ENCODE measurements around the gene CD8A. TPM values are rescaled to one million over a fixed set of nuclear protein-coding genes. Genes with fewer than 3 reads are reported as not detected.
"Not testable (repeated sequence)": the region's sequence is repeated elsewhere in the genome, so short reads cannot be mapped to it uniquely, and the experiment has no call there.

CD8A gene
- total RNA-seq, 8 experiments from 2014 or later = 0.18 to 1.9 (median 0.60) TPM; not detected in 1

GRCh38 chr2:86764661-86765309 is 25.9 kb downstream of the CD8A start:
- no peaks in the 10 kb centered on the region for H3K4me1 ChIP-seq (replicated peaks in 1 of 2)
- ATAC-seq (replicated peaks in 6 of 8) = peak; percentile 68 to 98 (median 83)
- H3K27ac ChIP-seq = no peak overlapping the region
- in situ Hi-C loops (cut with MboI; ENCODE audit: low pct_unique_long_range_greater_than_20kb in 2 of 9, low sequenced_read_pairs in 9 of 9, unreplicated experiment in 9 of 9) = no loop called here
- H3K4me3 ChIP-seq = no peak overlapping the region
- 0 to 100% (median 45%) methylated on average over 1 to 4 of the region's 4 CpGs; no CpG with 5 or more reads in 1 of the 10 experiments for WGBS, 10 experiments

DNA sequence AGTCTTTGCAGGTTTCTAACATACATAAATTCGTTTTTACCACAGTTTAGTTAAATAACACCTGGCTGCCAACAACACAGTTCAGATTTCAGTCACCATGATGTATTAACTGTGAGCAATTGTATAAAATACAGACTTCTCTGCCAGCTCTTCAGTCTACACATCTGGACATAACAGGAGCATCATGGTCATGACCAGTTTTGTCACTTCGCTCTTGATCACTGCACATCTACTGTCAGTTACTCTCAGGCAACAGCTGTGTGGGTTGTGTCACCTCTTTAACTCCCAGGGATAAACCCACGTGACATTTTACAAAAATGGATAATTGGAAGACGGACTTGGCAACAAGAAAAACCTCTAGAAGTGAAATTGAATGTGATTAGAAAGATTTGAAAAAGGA is 30.3 kb downstream of the CD8A start:
- 40 to 100% (median 90%) methylated on average over 1 to 3 of the region's 4 CpGs; no CpG with 5 or more reads in 1 of the 10 experiments for WGBS, 10 experiments
- ATAC-seq (replicated peaks in 6 of 8) = no peak
- Histone ChIP-seq H3K4me1 (replicated peaks in 1 of 2) (no peaks in the 10 kb centered on the region), H3K27ac (no peak overlapping the region), H3K4me3 (no peak overlapping the region)
- in situ Hi-C loops (cut with MboI; ENCODE audit: low pct_unique_long_range_greater_than_20kb in 2 of 9, low sequenced_read_pairs in 9 of 9, unreplicated experiment in 9 of 9) = no loop called here

DNA sequence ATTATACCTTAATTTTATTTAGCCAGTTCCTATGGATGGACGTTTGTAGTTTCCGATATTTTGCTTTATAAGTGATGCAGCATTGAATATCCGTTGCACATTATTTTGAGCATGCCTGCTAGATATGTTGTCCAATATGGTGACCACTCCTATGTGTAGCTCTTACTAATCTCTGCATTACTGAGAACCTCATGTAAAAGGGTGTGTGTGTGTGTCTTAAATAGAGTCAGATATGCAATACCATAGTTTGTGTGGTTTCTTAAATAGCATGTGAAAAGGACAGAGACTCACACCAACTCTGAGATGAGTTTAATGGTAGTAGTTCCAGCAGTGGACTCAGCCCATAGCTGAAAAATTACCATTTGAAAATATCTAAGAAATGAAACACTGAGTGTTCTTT is 32.3 kb downstream of the CD8A start:
- WGBS, 10 experiments = 60 to 100% (median 92%) methylated on average over 1 to 3 of the region's 3 CpGs; no CpG with 5 or more reads in 1 of the 10 experiments
- no peaks in the 10 kb centered on the region for H3K4me1 ChIP-seq (replicated peaks in 1 of 2)
- in situ Hi-C loops (cut with MboI; ENCODE audit: low pct_unique_long_range_greater_than_20kb in 2 of 9, low sequenced_read_pairs in 9 of 9, unreplicated experiment in 9 of 9) = no loop called here
- no peak overlapping the region for H3K4me3 ChIP-seq
- H3K27ac ChIP-seq = no peak overlapping the region
- ATAC-seq (replicated peaks in 6 of 8) = peak in 3 of 8 experiments; percentile 31 to 98 (median 78)

DNA sequence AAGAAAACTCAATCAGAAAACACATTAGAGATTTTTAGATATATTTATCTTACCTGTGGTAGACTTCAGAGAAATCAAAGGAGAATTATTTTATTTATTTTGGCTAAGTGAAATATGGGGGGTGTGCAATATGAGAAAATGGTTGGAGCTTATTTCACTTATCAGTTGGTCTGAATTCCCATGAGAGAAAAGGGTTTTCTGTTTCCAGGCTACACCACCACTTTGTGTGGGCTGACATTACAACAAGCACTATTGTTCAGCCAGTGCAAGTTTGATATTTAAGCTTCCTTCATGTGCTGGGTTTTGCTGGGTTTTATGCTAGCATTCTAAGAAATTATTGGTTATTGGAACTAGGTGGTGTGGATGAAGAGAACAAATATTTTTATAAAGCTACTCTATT is 37.1 kb downstream of the CD8A start:
- in situ Hi-C loops (cut with MboI; ENCODE audit: low pct_unique_long_range_greater_than_20kb in 2 of 9, low sequenced_read_pairs in 9 of 9, unreplicated experiment in 9 of 9) = no loop called here
- Histone ChIP-seq H3K4me3 (no peak overlapping the region), H3K4me1 (replicated peaks in 1 of 2) (peaks cover 8 to 10% of the 10 kb centered on the region in 2 donors), H3K27ac (no peak overlapping the region)
- no peak for ATAC-seq (replicated peaks in 6 of 8)

- peaks cover 13 to 15% of the 10 kb centered on the region in 2 donors for H3K4me1 ChIP-seq (replicated peaks in 1 of 2)
- H3K27ac ChIP-seq = no peak overlapping the region
- no peak overlapping the region for H3K4me3 ChIP-seq
- 67 to 100% (median 92%) methylated on average over 1 to 3 of the region's 3 CpGs; no CpG with 5 or more reads in 1 of the 10 experiments for WGBS, 10 experiments
- in situ Hi-C loops (cut with MboI; ENCODE audit: low pct_unique_long_range_greater_than_20kb in 2 of 9, low sequenced_read_pairs in 9 of 9, unreplicated experiment in 9 of 9) = no loop called here
- ATAC-seq (replicated peaks in 6 of 8) = no peak
Measured at GRCh38 chr2:86752934-86753333, 37.8 kb downstream of the CD8A start.

DNA sequence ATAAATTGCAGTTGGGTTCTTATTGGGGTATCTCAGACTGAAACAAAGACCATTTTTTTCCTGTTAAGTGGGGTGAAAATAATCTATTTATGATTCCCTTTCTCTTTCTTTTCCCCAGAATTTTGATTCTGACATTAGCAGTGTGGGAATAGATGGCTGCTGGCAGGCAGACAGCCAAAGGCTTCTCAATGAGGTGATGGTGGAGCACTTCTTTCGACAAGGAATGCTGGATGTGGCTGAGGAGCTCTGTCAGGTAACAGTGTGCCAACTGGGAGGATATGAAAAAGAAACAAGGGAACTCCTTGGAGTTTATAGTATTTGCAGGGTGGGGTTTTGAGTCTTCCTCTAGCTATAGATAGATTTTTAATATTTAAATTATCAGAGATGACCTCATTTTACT is 38.9 kb downstream of the CD8A start:
- H3K27ac ChIP-seq = no peak overlapping the region
- in situ Hi-C loops (cut with MboI; ENCODE audit: low pct_unique_long_range_greater_than_20kb in 2 of 9, low sequenced_read_pairs in 9 of 9, unreplicated experiment in 9 of 9) = no loop called here

GRCh38 chr2:86750240-86750839 is 40.4 kb downstream of the CD8A start:
- H3K4me3 ChIP-seq = no peak overlapping the region
- peaks cover 29 to 32% of the 10 kb centered on the region in 2 donors for H3K4me1 ChIP-seq (replicated peaks in 1 of 2)
- no peak overlapping the region for H3K27ac ChIP-seq
- ATAC-seq (replicated peaks in 6 of 8) = no peak
- in situ Hi-C loops (cut with MboI; ENCODE audit: low pct_unique_long_range_greater_than_20kb in 2 of 9, low sequenced_read_pairs in 9 of 9, unreplicated experiment in 9 of 9) = no loop called here
- 78 to 100% (median 94%) methylated on average over 2 to 3 of the region's 3 CpGs for WGBS, 10 experiments

More for the DNA sequence above, 38.9 kb downstream of the CD8A start:
- ATAC-seq (replicated peaks in 6 of 8) = no peak
- 89 to 100% (median 100%) methylated on average over 1 of the region's 1 CpG; no CpG with 5 or more reads in 4 of the 10 experiments for WGBS, 10 experiments
- Histone ChIP-seq H3K4me3 (no peak overlapping the region), H3K4me1 (replicated peaks in 1 of 2) (peaks cover 25% of the 10 kb centered on the region in 2 donors)

DNA sequence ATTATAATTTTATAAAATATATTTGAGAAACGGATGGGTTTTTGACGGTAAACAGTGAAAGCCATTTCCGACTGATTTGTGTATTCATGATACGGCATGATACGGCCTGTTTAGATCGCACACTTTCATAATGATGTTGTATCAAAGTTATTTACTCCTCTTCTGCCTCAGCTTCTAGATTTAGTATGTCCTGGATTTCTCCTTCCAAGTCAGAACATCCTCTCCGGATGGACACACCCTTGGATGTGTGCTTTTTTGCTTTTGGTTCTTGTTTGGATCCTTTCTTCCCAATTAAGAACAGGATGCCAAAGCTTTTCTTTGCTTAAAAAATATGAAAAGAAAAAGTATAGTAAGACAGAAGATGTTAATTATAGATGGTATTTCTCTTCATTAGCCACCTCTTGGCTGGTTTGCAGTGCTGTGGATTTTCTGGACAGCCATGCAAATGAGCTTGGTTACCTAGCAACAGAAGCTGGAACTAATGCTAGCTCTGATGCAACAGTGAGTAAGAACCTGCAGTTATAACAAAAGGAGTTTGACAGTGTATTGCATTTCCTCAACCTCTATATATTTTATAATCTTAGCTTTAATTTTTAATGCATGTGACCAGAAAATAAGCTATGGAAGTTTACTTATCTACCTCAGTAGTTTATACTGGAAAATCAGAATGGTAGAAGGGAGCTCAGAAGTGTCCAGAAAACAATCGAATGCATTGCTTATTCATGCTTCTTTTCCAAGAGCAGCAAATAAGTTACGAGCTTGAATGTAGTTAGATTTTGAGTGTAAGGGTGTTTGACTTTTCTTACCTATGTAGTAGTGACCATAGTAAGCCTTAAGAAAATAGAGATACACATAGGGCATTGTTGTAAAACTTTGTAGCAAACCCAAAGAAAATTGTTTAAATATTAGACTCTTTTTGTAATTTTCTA is 42.7 kb downstream of the CD8A start:
- Histone ChIP-seq H3K4me3 (no peak overlapping the region), H3K4me1 (replicated peaks in 1 of 2) (peaks cover 29 to 32% of the 10 kb centered on the region in 2 donors), H3K27ac (peak overlapping the region; percentile 88 to 97)
- in situ Hi-C loops (cut with MboI; ENCODE audit: low pct_unique_long_range_greater_than_20kb in 2 of 9, low sequenced_read_pairs in 9 of 9, unreplicated experiment in 9 of 9) = no loop called here
- WGBS, 10 experiments = 51 to 100% (median 85%) methylated on average over 1 to 9 of the region's 9 CpGs
- ATAC-seq (replicated peaks in 6 of 8) = peak; percentile 82 to 99 (median 98)

DNA sequence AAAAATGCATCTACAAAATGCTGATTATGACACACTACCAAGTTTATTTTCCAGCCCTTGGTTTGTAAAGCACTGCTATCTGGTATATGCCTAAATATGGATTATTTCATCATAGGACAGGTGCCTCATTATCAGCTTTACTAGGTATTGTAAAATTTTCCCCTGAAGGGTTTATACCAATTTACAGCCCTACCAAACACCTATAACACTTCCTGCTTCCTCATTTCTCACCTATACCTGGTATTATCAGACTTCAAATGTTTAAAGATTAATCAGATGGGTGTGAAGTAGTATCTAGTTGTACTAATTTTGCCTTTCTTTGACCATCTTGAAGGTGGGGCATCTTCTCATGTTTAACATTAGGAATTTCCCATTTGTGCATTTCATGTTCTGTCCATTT is 43.8 kb downstream of the CD8A start:
- no peak for ATAC-seq (replicated peaks in 6 of 8)
- peaks cover 29 to 32% of the 10 kb centered on the region in 2 donors for H3K4me1 ChIP-seq (replicated peaks in 1 of 2)
- no peak overlapping the region for H3K4me3 ChIP-seq
- H3K27ac ChIP-seq = peak overlapping the region; percentile 88 to 97
- in situ Hi-C loops (cut with MboI; ENCODE audit: low pct_unique_long_range_greater_than_20kb in 2 of 9, low sequenced_read_pairs in 9 of 9, unreplicated experiment in 9 of 9) = no loop called here

GRCh38 chr2:86744152-86744551 is 46.6 kb downstream of the CD8A start:
- 70 to 100% (median 80%) methylated on average over 1 to 2 of the region's 2 CpGs; no CpG with 5 or more reads in 5 of the 10 experiments for WGBS, 10 experiments

GRCh38 chr2:86741889-86742498 is 48.7 kb downstream of the CD8A start:
- H3K27ac ChIP-seq; ATAC-seq (replicated peaks in 6 of 8); H3K4me3 ChIP-seq; H3K4me1 ChIP-seq (replicated peaks in 1 of 2); in situ Hi-C loops (cut with MboI; ENCODE audit: low pct_unique_long_range_greater_than_20kb in 2 of 9, low sequenced_read_pairs in 9 of 9, unreplicated experiment in 9 of 9): not testable (repeated sequence)
- no CpG with 5 or more reads among the region's 4 CpGs for WGBS, 10 experiments

More at GRCh38 chr2:86744152-86744551, 46.6 kb downstream of the CD8A start:
- Histone ChIP-seq H3K4me1 (replicated peaks in 1 of 2) (peaks cover 27 to 28% of the 10 kb centered on the region in 2 donors), H3K27ac (no peak overlapping the region), H3K4me3 (no peak overlapping the region)
- in situ Hi-C loops (cut with MboI; ENCODE audit: low pct_unique_long_range_greater_than_20kb in 2 of 9, low sequenced_read_pairs in 9 of 9, unreplicated experiment in 9 of 9) = no loop called here
- ATAC-seq (replicated peaks in 6 of 8) = no peak

- H3K27ac ChIP-seq; in situ Hi-C loops (cut with MboI; ENCODE audit: low pct_unique_long_range_greater_than_20kb in 2 of 9, low sequenced_read_pairs in 9 of 9, unreplicated experiment in 9 of 9); ATAC-seq (replicated peaks in 6 of 8); H3K4me3 ChIP-seq; H3K4me1 ChIP-seq (replicated peaks in 1 of 2): not testable (repeated sequence)
- WGBS, 10 experiments = no CpG with 5 or more reads among the region's 11 CpGs
Measured at GRCh38 chr2:86739889-86740288, 50.8 kb downstream of the CD8A start.

DNA sequence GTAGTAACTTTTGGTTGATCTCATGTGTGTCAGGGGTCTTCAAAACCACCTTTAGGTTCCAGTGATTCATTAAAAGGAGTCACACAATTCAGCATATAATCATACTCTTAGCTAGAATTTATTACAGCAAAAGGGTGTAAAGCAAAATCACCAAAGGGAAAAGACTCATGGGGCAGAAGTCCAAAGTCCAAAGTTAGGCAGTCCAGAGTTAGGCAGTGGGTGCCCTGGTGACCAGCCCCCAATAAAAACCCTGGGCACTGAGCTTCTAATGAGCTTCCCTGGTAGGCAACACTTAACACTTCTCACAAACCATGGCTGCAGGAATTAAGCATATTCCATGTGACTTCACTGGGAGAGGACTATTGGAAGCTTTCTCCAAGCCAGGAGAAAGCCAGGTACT is 51.2 kb downstream of the CD8A start:
- H3K4me3 ChIP-seq; in situ Hi-C loops (cut with MboI; ENCODE audit: low pct_unique_long_range_greater_than_20kb in 2 of 9, low sequenced_read_pairs in 9 of 9, unreplicated experiment in 9 of 9); H3K4me1 ChIP-seq (replicated peaks in 1 of 2); H3K27ac ChIP-seq; ATAC-seq (replicated peaks in 6 of 8): not testable (repeated sequence)

Measured in motor neuron (in vitro differentiated cells).